Mammary epithelial cell (primary cell): ENCODE measurements around the gene GALNS.

Experiments used
- CTCF ChIP-seq, 2 donors: IDR thresholded peaks in 1 of 2; conservative IDR thresholded peaks in 1 of 2; 2 replicates each; pipeline ENCODE4 v1.5.1; 2011 to 2012; ENCODE audit warnings: inconsistent platforms in 2 of 2, low read length in 2 of 2, mild to moderate bottlenecking in 2 of 2, control low read depth in 1 of 2, low read depth in 1 of 2; ENCODE audit not compliant: insufficient read depth in 1 of 2; ENCODE audit errors: extremely low read depth in 1 of 2
- EZH2 ChIP-seq: IDR thresholded peaks from 2 replicates; pipeline ENCODE4 v1.6.1; 2012; ENCODE audit warnings: low read length, inconsistent platforms, borderline replicate concordance

- no peak for TF ChIP-seq EZH2
- TF ChIP-seq CTCF (conservative IDR thresholded peaks at IDR 0.05 in 1 of 2, IDR thresholded peaks at IDR 0.05 in 1 of 2; ENCODE audit: extremely low read depth in 1 of 2, insufficient read depth in 1 of 2, low read depth in 1 of 2, low read length in 2 of 2): no peak
Measured at GRCh38 chr16:88897696-88898425, 41.1 kb upstream of the GALNS start.
